GM21381 (cell line): ENCODE data around the gene TMEM150B.

Experiments
- ATAC-seq: cut with Tn5 transposase; IDR thresholded peaks from one replicate; pipeline ENCODE4 v1.9.1; 2021; ENCODE audit warnings: mild to moderate bottlenecking, moderate library complexity; ENCODE audit not compliant: unreplicated experiment

Gene TMEM150B

GRCh38 chr19:55325172-55325571 is at the start of gene TMEM150B:
Gene TMEM150B (minus strand): TSS chr19:55325341. CDS start chr19:55321036, 4,305 bp downstream.
- ATAC-seq = no peak

GRCh38 chr19:55373993-55374757 is 49.0 kb upstream of the TMEM150B start:
- ATAC-seq = no peak

- ATAC-seq = no peak
Observed at GRCh38 chr19:55373306-55373992, 48.3 kb upstream of the TMEM150B start.

- ATAC-seq = no peak
Observed at GRCh38 chr19:55372316-55373081, 47.4 kb upstream of the TMEM150B start.

GRCh38 chr19:55370305-55370988 is 45.3 kb upstream of the TMEM150B start, which contains the start of gene IL11:
Gene IL11 (minus strand): TSS chr19:55370463. CDS start chr19:55370310, 153 bp downstream.
- ATAC-seq = no peak

GRCh38 chr19:55369653-55370304 is 44.6 kb upstream of the TMEM150B start:
- no peak for ATAC-seq

GRCh38 chr19:55368701-55369563 is 43.8 kb upstream of the TMEM150B start:
- ATAC-seq = no peak

- ATAC-seq = no peak
Observed at GRCh38 chr19:55368106-55368505, 43.0 kb upstream of the TMEM150B start.

- ATAC-seq = no peak
Observed at GRCh38 chr19:55366790-55367189, 41.6 kb upstream of the TMEM150B start.

- ATAC-seq = no peak
Observed at GRCh38 chr19:55365964-55366363, 40.8 kb upstream of the TMEM150B start.

GRCh38 chr19:55365245-55365644 is 40.1 kb upstream of the TMEM150B start:
- no peak for ATAC-seq

GRCh38 chr19:55362990-55363716 is 38.0 kb upstream of the TMEM150B start, which contains the start of gene GARIN5B:
Gene GARIN5B (minus strand): TSS chr19:55363260. CDS start chr19:55363066, 194 bp downstream.
- ATAC-seq = no peak

- no peak for ATAC-seq
Observed at GRCh38 chr19:55362174-55362989, 37.2 kb upstream of the TMEM150B start.

GRCh38 chr19:55360902-55361301 is 35.8 kb upstream of the TMEM150B start:
- no peak for ATAC-seq

- no peak for ATAC-seq
Observed at GRCh38 chr19:55358943-55359908, 34.1 kb upstream of the TMEM150B start.

GRCh38 chr19:55358493-55358892 is 33.4 kb upstream of the TMEM150B start:
- ATAC-seq = no peak
